DND-41 (cell line): ENCODE measurements around the gene CDCA7.

Experiments used
- EZH2 ChIP-seq: IDR thresholded peaks from 3 replicates; pipeline ENCODE4 v1.6.1; 2012; ENCODE audit warnings: borderline replicate concordance, low read depth, mild to moderate bottlenecking, moderate library complexity, low read length, inconsistent platforms; ENCODE audit not compliant: severe bottlenecking
- TF ChIP-seq, protein P1 (sequence below): IDR thresholded peaks from 2 replicates; pipeline ENCODE4 v1.5.1; 2012; ENCODE audit warnings: borderline replicate concordance, low read length, moderate library complexity, mild to moderate bottlenecking; ENCODE audit not compliant: poor library complexity, severe bottlenecking; ENCODE audit errors: extremely low read depth

DNA sequence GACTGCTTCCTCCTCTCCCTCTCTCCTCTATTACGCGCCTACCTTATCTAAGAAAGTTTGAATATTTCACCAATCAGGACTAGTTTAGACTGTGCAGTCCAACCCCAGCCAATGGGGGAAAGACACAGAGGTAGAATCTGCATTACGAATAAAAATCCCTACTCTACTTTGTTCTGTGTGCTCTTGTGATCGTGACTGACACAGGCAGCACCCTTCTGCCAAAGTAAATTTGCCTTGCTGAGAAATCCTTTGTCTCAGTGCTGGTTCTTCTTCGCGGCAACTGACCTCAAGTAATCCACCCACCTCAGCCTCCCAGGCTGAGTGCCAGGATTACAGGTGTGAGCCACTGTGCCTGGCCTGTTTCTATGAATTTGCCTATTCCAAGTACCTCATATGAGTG is 8.6 kb upstream of the CDCA7 start:
- TF ChIP-seq, protein P1, sequence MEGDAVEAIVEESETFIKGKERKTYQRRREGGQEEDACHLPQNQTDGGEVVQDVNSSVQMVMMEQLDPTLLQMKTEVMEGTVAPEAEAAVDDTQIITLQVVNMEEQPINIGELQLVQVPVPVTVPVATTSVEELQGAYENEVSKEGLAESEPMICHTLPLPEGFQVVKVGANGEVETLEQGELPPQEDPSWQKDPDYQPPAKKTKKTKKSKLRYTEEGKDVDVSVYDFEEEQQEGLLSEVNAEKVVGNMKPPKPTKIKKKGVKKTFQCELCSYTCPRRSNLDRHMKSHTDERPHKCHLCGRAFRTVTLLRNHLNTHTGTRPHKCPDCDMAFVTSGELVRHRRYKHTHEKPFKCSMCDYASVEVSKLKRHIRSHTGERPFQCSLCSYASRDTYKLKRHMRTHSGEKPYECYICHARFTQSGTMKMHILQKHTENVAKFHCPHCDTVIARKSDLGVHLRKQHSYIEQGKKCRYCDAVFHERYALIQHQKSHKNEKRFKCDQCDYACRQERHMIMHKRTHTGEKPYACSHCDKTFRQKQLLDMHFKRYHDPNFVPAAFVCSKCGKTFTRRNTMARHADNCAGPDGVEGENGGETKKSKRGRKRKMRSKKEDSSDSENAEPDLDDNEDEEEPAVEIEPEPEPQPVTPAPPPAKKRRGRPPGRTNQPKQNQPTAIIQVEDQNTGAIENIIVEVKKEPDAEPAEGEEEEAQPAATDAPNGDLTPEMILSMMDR: no peak
- TF ChIP-seq EZH2: no peak
